Fibroblast of lung (primary cell): ENCODE measurements around the gene BIN1. TPM values are rescaled to one million over a fixed set of nuclear protein-coding genes. Genes with fewer than 3 reads are reported as not detected.

Experiments used
- DNase-seq, 2 donors: peaks; one replicate each; pipeline versions ENCODE4 v3.0.0 to v3.0.0-alpha.2; 2010; ENCODE audit warnings: low read depth in 2 of 2
- H2AFZ ChIP-seq: 2 replicates; pipeline ENCODE4 v1.5.1; 2012; ENCODE audit warnings: low read length, control low read depth, inconsistent platforms
- H3K27ac ChIP-seq: 2 replicates; pipeline ENCODE4 v1.5.1; 2011; ENCODE audit warnings: low read length, control low read depth; ENCODE audit not compliant: insufficient read depth
- H3K27me3 ChIP-seq: 2 replicates; pipeline ENCODE4 v1.5.1; 2011; ENCODE audit warnings: mild to moderate bottlenecking, low read length; ENCODE audit not compliant: control insufficient read depth, insufficient read depth
- H3K36me3 ChIP-seq: 2 replicates; pipeline ENCODE4 v1.5.1; 2011; ENCODE audit warnings: low read length; ENCODE audit not compliant: control insufficient read depth, insufficient read depth
- H3K4me1 ChIP-seq: 2 replicates; pipeline ENCODE4 v1.5.1; 2011; ENCODE audit warnings: low read length; ENCODE audit not compliant: control insufficient read depth, insufficient read depth; ENCODE audit errors: extremely low read depth
- H3K4me2 ChIP-seq: 2 replicates; pipeline ENCODE4 v1.5.1; 2011; ENCODE audit warnings: low read length, control low read depth; ENCODE audit not compliant: insufficient read depth; ENCODE audit errors: extremely low read depth
- H3K4me3 ChIP-seq, 4 experiments: fragments of 200-600 bp in 1 of 4; sonication (generic) in 1 of 4; replicated peaks in 1 of 4; 2 replicates each; pipeline ENCODE4 v1.5.1; 2011 to 2016; ENCODE audit warnings: low read length in 4 of 4, low read depth in 3 of 4, mild to moderate bottlenecking in 3 of 4, control low read depth in 2 of 4, inconsistent platforms in 1 of 4, mixed read lengths in 1 of 4; ENCODE audit not compliant: insufficient read depth in 1 of 4; ENCODE audit errors: control extremely low read depth in 1 of 4
- H3K79me2 ChIP-seq: 2 replicates; pipeline ENCODE4 v1.5.1; 2012; ENCODE audit warnings: mild to moderate bottlenecking, low read length, inconsistent platforms; ENCODE audit not compliant: control insufficient read depth, insufficient read depth
- H3K9ac ChIP-seq: 2 replicates; pipeline ENCODE4 v1.5.1; 2011; ENCODE audit warnings: mild to moderate bottlenecking, low read length, control low read depth; ENCODE audit not compliant: insufficient read depth
- H3K9me3 ChIP-seq: 2 replicates; pipeline ENCODE4 v1.5.1; 2012; ENCODE audit warnings: low read depth, low read length; ENCODE audit not compliant: control insufficient read depth, insufficient read depth
- H4K20me1 ChIP-seq: 2 replicates; pipeline ENCODE4 v1.5.1; 2011; ENCODE audit warnings: low read length; ENCODE audit not compliant: control insufficient read depth, insufficient read depth; ENCODE audit errors: extremely low read depth
- EZH2 ChIP-seq: IDR thresholded peaks from 2 replicates; pipeline ENCODE4 v1.5.1; 2012; ENCODE audit warnings: low read length, control low read depth, mild to moderate bottlenecking; ENCODE audit errors: missing control alignments
- polyA plus RNA-seq, 2 donors: library from polyadenylated mRNA; depleted of rRNA in 1 of 2; stranded (reverse) in 1 of 2; unstranded in 1 of 2; fragments of >200 nt; gene quantifications; 2 replicates each; pipeline ENCODE4 v1.2.1, GENCODE V29; 2011 to 2012; ENCODE audit warnings: missing spikeins in 1 of 2
- total RNA-seq: library from RNA; depleted of rRNA; stranded (reverse); fragments of >200 nt; gene quantifications from 2 replicates; pipeline ENCODE4 v1.2.1, GENCODE V29; 2014
- TF ChIP-seq, protein P1 (sequence below), 2 donors: IDR thresholded peaks in 1 of 2; conservative IDR thresholded peaks in 1 of 2; 1 replicate in 1 of 2; 2 replicates in 1 of 2; pipeline ENCODE4 v1.5.1; 2011 to 2012; ENCODE audit warnings: low read length in 2 of 2, control low read depth in 1 of 2, inconsistent platforms in 1 of 2, low read depth in 1 of 2, mild to moderate bottlenecking in 1 of 2

BIN1 gene
- total and polyA plus RNA-seq, 2 donors (not counting 1 experiment from before 2014, with no cell fraction given), result 17.3 to 68.7 TPM

DNA sequence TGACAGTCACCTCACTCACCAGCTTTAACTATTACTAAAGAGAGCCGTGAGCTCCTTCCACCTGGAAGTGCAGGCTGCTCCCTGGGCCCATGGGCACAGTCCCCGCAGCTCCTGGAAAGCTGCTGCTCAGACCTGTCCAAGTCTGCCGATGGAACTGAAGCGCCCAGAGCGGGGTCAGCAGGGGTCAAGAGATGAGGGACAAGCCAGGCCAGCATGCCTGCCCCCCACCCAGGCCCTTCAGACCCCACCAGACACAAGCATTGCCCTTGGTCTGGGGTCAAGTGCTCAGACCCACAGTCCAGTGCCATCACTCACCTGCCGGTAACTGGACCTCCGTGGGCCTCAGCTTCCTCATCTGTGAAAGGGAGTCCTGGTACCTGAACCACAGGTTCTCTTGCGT lies 59.9 kb downstream of the BIN1 start:
- Histone ChIP-seq H3K9ac (no peak overlapping the region), H3K4me1 (no peaks in the 10 kb centered on the region), H4K20me1 (no peaks in the 10 kb centered on the region), H3K27me3 (no peaks in the 10 kb centered on the region), H3K36me3 (no peaks in the 10 kb centered on the region), H3K9me3 (no peaks in the 10 kb centered on the region), H2AFZ (no peak overlapping the region), H3K4me3 (no peak overlapping the region), H3K27ac (no peak overlapping the region), H3K79me2 (no peaks in the 10 kb centered on the region), H3K4me2 (no peak overlapping the region)
- no peak for TF ChIP-seq EZH2
- TF ChIP-seq, protein P1, sequence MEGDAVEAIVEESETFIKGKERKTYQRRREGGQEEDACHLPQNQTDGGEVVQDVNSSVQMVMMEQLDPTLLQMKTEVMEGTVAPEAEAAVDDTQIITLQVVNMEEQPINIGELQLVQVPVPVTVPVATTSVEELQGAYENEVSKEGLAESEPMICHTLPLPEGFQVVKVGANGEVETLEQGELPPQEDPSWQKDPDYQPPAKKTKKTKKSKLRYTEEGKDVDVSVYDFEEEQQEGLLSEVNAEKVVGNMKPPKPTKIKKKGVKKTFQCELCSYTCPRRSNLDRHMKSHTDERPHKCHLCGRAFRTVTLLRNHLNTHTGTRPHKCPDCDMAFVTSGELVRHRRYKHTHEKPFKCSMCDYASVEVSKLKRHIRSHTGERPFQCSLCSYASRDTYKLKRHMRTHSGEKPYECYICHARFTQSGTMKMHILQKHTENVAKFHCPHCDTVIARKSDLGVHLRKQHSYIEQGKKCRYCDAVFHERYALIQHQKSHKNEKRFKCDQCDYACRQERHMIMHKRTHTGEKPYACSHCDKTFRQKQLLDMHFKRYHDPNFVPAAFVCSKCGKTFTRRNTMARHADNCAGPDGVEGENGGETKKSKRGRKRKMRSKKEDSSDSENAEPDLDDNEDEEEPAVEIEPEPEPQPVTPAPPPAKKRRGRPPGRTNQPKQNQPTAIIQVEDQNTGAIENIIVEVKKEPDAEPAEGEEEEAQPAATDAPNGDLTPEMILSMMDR (conservative IDR thresholded peaks at IDR 0.05 in 1 of 2, IDR thresholded peaks at IDR 0.05 in 1 of 2; ENCODE audit: low read depth in 1 of 2, low read length in 2 of 2), result no peak
- DNase-seq, result no peak

DNA sequence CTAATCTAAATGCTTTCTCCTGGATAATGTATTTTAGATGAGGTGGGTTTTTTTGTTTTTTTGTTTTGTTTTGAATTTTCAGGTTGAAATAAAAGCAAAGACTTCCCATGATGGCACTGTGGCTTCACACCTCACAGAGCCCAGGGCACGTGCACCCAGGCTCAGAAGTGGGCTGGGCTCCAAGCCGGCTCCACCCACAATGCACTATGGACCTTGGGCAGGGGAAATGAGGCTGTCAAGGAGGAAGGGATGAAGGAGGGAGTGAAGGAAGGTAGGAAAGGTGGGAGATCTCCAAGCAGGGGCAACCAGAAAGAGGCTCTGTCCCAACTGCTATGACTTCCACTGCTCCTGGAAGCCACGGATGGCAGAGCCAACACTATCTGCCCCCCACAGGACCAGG lies 60.4 kb downstream of the BIN1 start:
- H4K20me1 ChIP-seq, result no peaks in the 10 kb centered on the region
- TF ChIP-seq, protein P1 (conservative IDR thresholded peaks at IDR 0.05 in 1 of 2, IDR thresholded peaks at IDR 0.05 in 1 of 2; ENCODE audit: low read depth in 1 of 2, low read length in 2 of 2), result no peak
- TF ChIP-seq EZH2, result no peak
- no peak for DNase-seq

DNA sequence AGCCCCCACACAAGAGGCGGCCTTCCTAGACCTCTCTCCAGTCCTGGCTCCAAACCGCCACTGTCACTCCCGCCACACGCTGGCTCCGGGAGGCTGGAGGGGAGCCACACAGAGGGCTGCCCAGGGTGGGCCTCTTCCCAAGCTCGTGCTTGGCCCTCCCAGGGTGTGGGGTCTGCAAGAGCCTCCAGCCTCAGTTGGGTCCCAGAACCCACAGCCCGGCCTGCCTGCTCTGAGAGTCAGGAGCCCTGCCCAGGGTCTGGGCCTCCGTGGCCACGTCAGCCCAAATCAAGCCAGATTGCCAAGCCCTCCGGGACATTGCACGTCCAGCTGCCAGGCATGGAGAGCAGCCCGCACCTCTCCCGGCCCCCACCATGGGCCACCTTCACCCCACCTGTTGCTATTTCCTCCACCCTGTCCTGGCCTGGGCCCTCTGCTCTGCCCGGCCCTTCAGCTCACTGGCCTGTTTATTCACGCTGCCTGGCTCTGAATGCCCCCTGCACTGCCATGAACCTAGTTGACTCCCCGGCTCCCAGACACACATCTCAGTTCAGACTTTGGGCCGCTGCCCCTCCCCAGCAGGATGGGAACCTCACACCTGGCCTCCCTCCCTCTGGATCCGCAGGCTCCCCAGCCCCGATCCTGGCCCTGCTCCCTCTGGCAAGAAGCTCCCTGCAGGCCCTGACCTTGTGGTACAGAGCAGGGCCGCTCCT lies 61.0 kb downstream of the BIN1 start:
- Histone ChIP-seq H4K20me1 (no peaks in the 10 kb centered on the region), H3K4me1 (no peaks in the 10 kb centered on the region), H2AFZ (no peak overlapping the region), H3K27ac (no peak overlapping the region), H3K9ac (no peak overlapping the region), H3K79me2 (no peaks in the 10 kb centered on the region), H3K4me3 (no peak overlapping the region), H3K27me3 (no peaks in the 10 kb centered on the region), H3K9me3 (no peaks in the 10 kb centered on the region), H3K4me2 (no peak overlapping the region), H3K36me3 (no peaks in the 10 kb centered on the region)
- no peak for DNase-seq
- TF ChIP-seq, protein P1 (conservative IDR thresholded peaks at IDR 0.05 in 1 of 2, IDR thresholded peaks at IDR 0.05 in 1 of 2; ENCODE audit: low read depth in 1 of 2, low read length in 2 of 2), result no peak
- TF ChIP-seq EZH2, result no peak

More for the DNA sequence above, 60.4 kb downstream of the BIN1 start:
- no peaks in the 10 kb centered on the region for H3K36me3 ChIP-seq
- no peak overlapping the region for H3K4me2 ChIP-seq
- H3K4me3 ChIP-seq, result no peak overlapping the region
- H3K4me1 ChIP-seq, result no peaks in the 10 kb centered on the region
- no peaks in the 10 kb centered on the region for H3K79me2 ChIP-seq
- H3K27me3 ChIP-seq, result no peaks in the 10 kb centered on the region
- no peak overlapping the region for H3K27ac ChIP-seq
- no peak overlapping the region for H2AFZ ChIP-seq
- H3K9me3 ChIP-seq, result no peaks in the 10 kb centered on the region
- H3K9ac ChIP-seq, result no peak overlapping the region
